HepG2 (cell line): Measurements from ENCODE around the gene PERP. TPM values are rescaled to one million over a fixed set of nuclear protein-coding genes. Genes with fewer than 3 reads are reported as not detected.

Experiments used
- BRCA1 ChIP-seq: sonication (generic); formaldehyde crosslinking; IDR thresholded peaks from 2 replicates; pipeline ENCODE4 v1.4.0; 2020; ENCODE audit warnings: missing genetic modification reagents
- ERF ChIP-seq: IDR thresholded peaks from 2 replicates; pipeline ENCODE4 v1.6.1; 2018; ENCODE audit warnings: missing biosample characterization, missing genetic modification reagents
- FOXO1 ChIP-seq: sonication (generic); formaldehyde crosslinking; IDR thresholded peaks from 2 replicates; pipeline ENCODE4 v1.4.0; 2020; ENCODE audit warnings: missing genetic modification reagents
- SMARCE1 ChIP-seq: fragments of 450-650 bp; IDR thresholded peaks from 2 replicates; pipeline ENCODE4 v1.6.1; 2017; ENCODE audit warnings: borderline replicate concordance
- SRF ChIP-seq: IDR thresholded peaks from 2 replicates; pipeline ENCODE4 v1.6.1; 2011; ENCODE audit warnings: mild to moderate bottlenecking, low read depth, low read length, moderate library complexity
- ZKSCAN8 ChIP-seq: IDR thresholded peaks from 2 replicates; pipeline ENCODE4 v1.6.1; 2016; ENCODE audit warnings: borderline replicate concordance, missing genetic modification reagents, missing compliant biosample characterization
- ZNF543 ChIP-seq: sonication (generic); formaldehyde crosslinking; IDR thresholded peaks from 2 replicates; pipeline ENCODE4 v1.4.0; 2020; ENCODE audit warnings: mild to moderate bottlenecking, missing genetic modification reagents
- ZNF550 ChIP-seq: sonication (generic); formaldehyde crosslinking; IDR thresholded peaks from 2 replicates; pipeline ENCODE4 v1.4.0; 2020; ENCODE audit warnings: mild to moderate bottlenecking, missing genetic modification reagents, borderline replicate concordance
- ZNF83 ChIP-seq: sonication (generic); formaldehyde crosslinking; IDR thresholded peaks from 2 replicates; pipeline ENCODE4 v1.4.0; 2020; ENCODE audit warnings: missing genetic modification reagents, mild to moderate bottlenecking, borderline replicate concordance
- polyA plus RNA-seq, 8 experiments: library from polyadenylated mRNA; depleted of rRNA in 3 of 8; stranded (reverse) in 7 of 8; unstranded in 1 of 8; fragments of >200 nt; fragmentation: Illumina TruSeq in 4 of 8; extraction: Trizol in 4 of 8; gene quantifications; 2 replicates each; pipeline versions ENCODE4 v1.2.1 to v1.2.3, GENCODE V29; 2011 to 2016; ENCODE audit warnings: low read depth in 4 of 8, missing spikeins in 1 of 8, mixed read lengths in 1 of 8; ENCODE audit not compliant: insufficient read depth in 1 of 8
- total RNA-seq, 5 experiments: library from RNA; depleted of rRNA; stranded (reverse); fragments of >200 nt; fragmentation: Illumina TruSeq; extraction: Trizol; gene quantifications; 2 replicates each; pipeline ENCODE4 v1.2.3, GENCODE V29; 2016; ENCODE audit warnings: low read depth in 1 of 5
- TF ChIP-seq, protein P1 (sequence below): sonication (generic); formaldehyde crosslinking; IDR thresholded peaks from 2 replicates; pipeline ENCODE4 v1.9.0; 2022; ENCODE audit warnings: low read depth, missing genetic modification reagents
- TF ChIP-seq, protein P2 (sequence below): sonication (generic); formaldehyde crosslinking; IDR thresholded peaks from 2 replicates; pipeline ENCODE4 v1.4.0; 2020; ENCODE audit warnings: missing genetic modification reagents
- TF ChIP-seq, protein P3 (sequence below): sonication (generic); formaldehyde crosslinking; IDR thresholded peaks from 2 replicates; pipeline ENCODE4 v1.5.1; 2020; ENCODE audit warnings: mild to moderate bottlenecking, missing genetic modification reagents, moderate library complexity
- TF ChIP-seq, protein P4 (sequence below): IDR thresholded peaks from 2 replicates; pipeline ENCODE4 v1.6.1; 2016; ENCODE audit warnings: missing compliant biosample characterization, missing genetic modification reagents, borderline replicate concordance
- TF ChIP-seq, protein P5 (sequence below): sonication (generic); formaldehyde crosslinking; IDR thresholded peaks from 2 replicates; pipeline ENCODE4 v1.8.1; 2023; ENCODE audit warnings: mild to moderate bottlenecking, missing genetic modification reagents
- TF ChIP-seq, protein P6 (sequence below): sonication (generic); formaldehyde crosslinking; IDR thresholded peaks from 2 replicates; pipeline ENCODE4 v1.5.1; 2020; ENCODE audit warnings: mild to moderate bottlenecking, moderate library complexity, missing genetic modification reagents
- TF ChIP-seq, protein P7 (sequence below): sonication (generic); formaldehyde crosslinking; IDR thresholded peaks from 2 replicates; pipeline ENCODE4 v1.8.1; 2023; ENCODE audit warnings: mild to moderate bottlenecking, moderate library complexity, missing genetic modification reagents

The PERP gene
- total and polyA plus RNA-seq, 2 of the 13 experiments (the other 11 are each of a cell fraction or from before 2014, with no cell fraction given): 26.0 to 53.0 TPM

DNA sequence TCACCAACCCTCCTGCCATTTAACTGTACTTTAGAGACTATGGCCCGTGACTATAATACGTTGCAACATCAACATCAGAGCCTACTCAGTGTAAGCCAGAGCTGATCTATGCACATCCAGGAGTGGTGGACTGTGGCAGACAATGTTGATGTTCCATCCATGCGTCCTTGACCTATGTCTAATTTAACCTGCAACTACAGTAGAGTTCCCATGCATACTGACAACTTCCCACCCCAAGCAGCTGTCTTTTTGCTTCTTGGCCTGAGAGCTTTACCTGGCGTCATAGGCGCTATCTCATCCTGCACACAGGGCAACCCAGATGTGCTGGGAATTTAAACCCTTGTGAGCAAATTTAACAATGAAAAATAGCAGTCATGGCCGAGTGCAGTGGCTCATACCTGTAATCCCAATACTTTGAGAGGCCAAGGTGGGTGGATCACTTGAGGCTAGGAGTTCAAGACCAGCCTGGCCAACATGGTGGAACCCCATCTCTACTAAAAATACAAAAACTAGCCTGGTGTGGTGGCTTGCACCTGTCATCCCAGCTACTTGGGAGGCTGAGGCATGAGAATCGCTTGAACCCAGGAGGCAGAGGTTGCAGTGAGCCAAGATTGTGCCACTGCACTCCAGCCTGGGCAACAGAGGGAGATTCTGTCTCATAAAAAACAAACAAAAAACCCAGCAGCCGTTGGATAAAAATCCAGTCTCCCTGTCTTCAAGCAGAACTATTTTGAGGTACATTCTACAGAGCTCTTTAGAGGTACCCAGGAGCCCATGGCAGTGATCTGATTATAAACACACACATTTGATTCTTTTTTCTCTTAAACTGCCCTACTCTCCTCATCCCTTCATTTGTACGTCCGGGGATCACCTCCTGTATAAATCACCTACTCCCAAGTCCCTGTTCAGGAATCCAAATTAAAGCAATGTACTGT is 22.0 kb downstream of the PERP start (continued):
- TF ChIP-seq, protein P1, sequence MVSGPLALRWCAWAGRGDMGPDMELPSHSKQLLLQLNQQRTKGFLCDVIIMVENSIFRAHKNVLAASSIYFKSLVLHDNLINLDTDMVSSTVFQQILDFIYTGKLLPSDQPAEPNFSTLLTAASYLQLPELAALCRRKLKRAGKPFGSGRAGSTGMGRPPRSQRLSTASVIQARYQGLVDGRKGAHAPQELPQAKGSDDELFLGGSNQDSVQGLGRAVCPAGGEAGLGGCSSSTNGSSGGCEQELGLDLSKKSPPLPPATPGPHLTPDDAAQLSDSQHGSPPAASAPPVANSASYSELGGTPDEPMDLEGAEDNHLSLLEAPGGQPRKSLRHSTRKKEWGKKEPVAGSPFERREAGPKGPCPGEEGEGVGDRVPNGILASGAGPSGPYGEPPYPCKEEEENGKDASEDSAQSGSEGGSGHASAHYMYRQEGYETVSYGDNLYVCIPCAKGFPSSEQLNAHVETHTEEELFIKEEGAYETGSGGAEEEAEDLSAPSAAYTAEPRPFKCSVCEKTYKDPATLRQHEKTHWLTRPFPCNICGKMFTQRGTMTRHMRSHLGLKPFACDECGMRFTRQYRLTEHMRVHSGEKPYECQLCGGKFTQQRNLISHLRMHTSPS (CRISPR knock-in tag): no peak
- TF ChIP-seq, protein P2, sequence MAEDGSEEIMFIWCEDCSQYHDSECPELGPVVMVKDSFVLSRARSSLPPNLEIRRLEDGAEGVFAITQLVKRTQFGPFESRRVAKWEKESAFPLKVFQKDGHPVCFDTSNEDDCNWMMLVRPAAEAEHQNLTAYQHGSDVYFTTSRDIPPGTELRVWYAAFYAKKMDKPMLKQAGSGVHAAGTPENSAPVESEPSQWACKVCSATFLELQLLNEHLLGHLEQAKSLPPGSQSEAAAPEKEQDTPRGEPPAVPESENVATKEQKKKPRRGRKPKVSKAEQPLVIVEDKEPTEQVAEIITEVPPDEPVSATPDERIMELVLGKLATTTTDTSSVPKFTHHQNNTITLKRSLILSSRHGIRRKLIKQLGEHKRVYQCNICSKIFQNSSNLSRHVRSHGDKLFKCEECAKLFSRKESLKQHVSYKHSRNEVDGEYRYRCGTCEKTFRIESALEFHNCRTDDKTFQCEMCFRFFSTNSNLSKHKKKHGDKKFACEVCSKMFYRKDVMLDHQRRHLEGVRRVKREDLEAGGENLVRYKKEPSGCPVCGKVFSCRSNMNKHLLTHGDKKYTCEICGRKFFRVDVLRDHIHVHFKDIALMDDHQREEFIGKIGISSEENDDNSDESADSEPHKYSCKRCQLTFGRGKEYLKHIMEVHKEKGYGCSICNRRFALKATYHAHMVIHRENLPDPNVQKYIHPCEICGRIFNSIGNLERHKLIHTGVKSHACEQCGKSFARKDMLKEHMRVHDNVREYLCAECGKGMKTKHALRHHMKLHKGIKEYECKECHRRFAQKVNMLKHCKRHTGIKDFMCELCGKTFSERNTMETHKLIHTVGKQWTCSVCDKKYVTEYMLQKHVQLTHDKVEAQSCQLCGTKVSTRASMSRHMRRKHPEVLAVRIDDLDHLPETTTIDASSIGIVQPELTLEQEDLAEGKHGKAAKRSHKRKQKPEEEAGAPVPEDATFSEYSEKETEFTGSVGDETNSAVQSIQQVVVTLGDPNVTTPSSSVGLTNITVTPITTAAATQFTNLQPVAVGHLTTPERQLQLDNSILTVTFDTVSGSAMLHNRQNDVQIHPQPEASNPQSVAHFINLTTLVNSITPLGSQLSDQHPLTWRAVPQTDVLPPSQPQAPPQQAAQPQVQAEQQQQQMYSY (CRISPR knock-in tag): no peak
- TF ChIP-seq ZNF83 (CRISPR knock-in tag): no peak
- 0 out of 2 replicates have a peak, but pooled peaks have one; percentile 3 for TF ChIP-seq SRF
- TF ChIP-seq ZNF543 (CRISPR knock-in tag): peak; percentile 64; the same call in 1 of the 2 replicates
- TF ChIP-seq, protein P3, sequence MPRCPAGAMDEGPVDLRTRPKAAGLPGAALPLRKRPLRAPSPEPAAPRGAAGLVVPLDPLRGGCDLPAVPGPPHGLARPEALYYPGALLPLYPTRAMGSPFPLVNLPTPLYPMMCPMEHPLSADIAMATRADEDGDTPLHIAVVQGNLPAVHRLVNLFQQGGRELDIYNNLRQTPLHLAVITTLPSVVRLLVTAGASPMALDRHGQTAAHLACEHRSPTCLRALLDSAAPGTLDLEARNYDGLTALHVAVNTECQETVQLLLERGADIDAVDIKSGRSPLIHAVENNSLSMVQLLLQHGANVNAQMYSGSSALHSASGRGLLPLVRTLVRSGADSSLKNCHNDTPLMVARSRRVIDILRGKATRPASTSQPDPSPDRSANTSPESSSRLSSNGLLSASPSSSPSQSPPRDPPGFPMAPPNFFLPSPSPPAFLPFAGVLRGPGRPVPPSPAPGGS (CRISPR knock-in tag): no peak
- peak; percentile 95 for TF ChIP-seq FOXO1 (CRISPR knock-in tag)
- TF ChIP-seq, protein P4, sequence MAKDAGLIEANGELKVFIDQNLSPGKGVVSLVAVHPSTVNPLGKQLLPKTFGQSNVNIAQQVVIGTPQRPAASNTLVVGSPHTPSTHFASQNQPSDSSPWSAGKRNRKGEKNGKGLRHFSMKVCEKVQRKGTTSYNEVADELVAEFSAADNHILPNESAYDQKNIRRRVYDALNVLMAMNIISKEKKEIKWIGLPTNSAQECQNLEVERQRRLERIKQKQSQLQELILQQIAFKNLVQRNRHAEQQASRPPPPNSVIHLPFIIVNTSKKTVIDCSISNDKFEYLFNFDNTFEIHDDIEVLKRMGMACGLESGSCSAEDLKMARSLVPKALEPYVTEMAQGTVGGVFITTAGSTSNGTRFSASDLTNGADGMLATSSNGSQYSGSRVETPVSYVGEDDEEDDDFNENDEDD (CRISPR knock-in tag): no peak
- TF ChIP-seq, protein P5, sequence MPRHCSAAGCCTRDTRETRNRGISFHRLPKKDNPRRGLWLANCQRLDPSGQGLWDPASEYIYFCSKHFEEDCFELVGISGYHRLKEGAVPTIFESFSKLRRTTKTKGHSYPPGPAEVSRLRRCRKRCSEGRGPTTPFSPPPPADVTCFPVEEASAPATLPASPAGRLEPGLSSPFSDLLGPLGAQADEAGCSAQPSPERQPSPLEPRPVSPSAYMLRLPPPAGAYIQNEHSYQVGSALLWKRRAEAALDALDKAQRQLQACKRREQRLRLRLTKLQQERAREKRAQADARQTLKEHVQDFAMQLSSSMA (CRISPR knock-in tag): no peak
- TF ChIP-seq SMARCE1: no peak
- no peak for TF ChIP-seq ZNF550
- peak; percentile 65 for TF ChIP-seq ZKSCAN8 (CRISPR knock-in tag)
- TF ChIP-seq, protein P6, sequence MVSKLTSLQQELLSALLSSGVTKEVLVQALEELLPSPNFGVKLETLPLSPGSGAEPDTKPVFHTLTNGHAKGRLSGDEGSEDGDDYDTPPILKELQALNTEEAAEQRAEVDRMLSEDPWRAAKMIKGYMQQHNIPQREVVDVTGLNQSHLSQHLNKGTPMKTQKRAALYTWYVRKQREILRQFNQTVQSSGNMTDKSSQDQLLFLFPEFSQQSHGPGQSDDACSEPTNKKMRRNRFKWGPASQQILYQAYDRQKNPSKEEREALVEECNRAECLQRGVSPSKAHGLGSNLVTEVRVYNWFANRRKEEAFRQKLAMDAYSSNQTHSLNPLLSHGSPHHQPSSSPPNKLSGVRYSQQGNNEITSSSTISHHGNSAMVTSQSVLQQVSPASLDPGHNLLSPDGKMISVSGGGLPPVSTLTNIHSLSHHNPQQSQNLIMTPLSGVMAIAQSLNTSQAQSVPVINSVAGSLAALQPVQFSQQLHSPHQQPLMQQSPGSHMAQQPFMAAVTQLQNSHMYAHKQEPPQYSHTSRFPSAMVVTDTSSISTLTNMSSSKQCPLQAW (CRISPR knock-in tag): peak; percentile 37; the same call in 1 of the 2 replicates
- TF ChIP-seq, protein P7, sequence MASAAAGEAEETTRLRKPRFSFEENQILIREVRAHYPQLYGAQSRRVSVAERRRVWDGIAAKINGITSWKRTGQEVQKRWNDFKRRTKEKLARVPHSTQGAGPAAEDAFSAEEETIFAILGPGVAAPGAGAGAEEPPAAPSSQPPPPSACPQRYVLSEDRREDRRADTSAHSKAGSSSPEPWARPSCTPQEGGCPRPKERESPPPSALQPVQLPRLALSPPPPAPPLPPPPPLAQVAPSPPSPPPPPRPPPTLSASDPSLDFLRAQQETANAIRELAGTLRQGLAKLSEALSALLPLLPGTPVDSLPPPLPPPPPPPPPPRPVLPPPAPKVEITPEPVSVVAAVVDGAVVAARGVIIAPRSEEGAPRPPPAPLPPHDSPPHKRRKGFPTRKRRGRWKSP (CRISPR knock-in tag): no peak
- no peak; the same call in 1 of the 2 replicates for TF ChIP-seq BRCA1 (CRISPR knock-in tag)
- TF ChIP-seq ERF (CRISPR knock-in tag): peak; percentile 66
